KMS-11 (cell line): ENCODE measurements around the gene RFTN1.

ENCODE experiments used
- H2AFZ ChIP-seq: fragments of 200-600 bp; sonication (generic); 2 replicates; pipeline ENCODE4 v1.6.1; 2016; ENCODE audit warnings: antibody characterized with exemption, mixed run types, low read depth
- H3K27ac ChIP-seq: fragments of 200-600 bp; sonication (generic); 2 replicates; pipeline ENCODE4 v1.6.1; 2016; ENCODE audit warnings: mild to moderate bottlenecking, mixed run types
- H3K27me3 ChIP-seq: fragments of 200-600 bp; sonication (generic); 2 replicates; pipeline ENCODE4 v1.6.1; 2017; ENCODE audit warnings: mild to moderate bottlenecking, low read depth, mixed run types, moderate library complexity; ENCODE audit not compliant: insufficient read depth
- H3K36me3 ChIP-seq: fragments of 200-600 bp; sonication (generic); 2 replicates; pipeline ENCODE4 v1.6.1; 2017; ENCODE audit warnings: mild to moderate bottlenecking, mixed run types; ENCODE audit not compliant: insufficient read depth
- H3K4me1 ChIP-seq: fragments of 200-600 bp; sonication (generic); 2 replicates; pipeline ENCODE4 v1.6.1; 2016; ENCODE audit warnings: mild to moderate bottlenecking, low read depth, mixed run types; ENCODE audit not compliant: poor library complexity, severe bottlenecking
- H3K4me2 ChIP-seq: fragments of 200-600 bp; sonication (generic); 2 replicates; pipeline ENCODE4 v1.7.0; 2016; ENCODE audit warnings: mild to moderate bottlenecking, mixed run types
- H3K4me3 ChIP-seq: fragments of 200-600 bp; sonication (generic); IDR thresholded peaks from 2 replicates; pipeline ENCODE4 v1.6.1; 2017; ENCODE audit warnings: low read depth, low read length, mixed read lengths; ENCODE audit not compliant: insufficient read depth
- H3K79me2 ChIP-seq: fragments of 200-600 bp; sonication (generic); 2 replicates; pipeline ENCODE4 v1.6.1; 2016; ENCODE audit warnings: low read depth, mixed run types; ENCODE audit not compliant: insufficient read depth
- H3K9ac ChIP-seq: fragments of 200-600 bp; sonication (generic); 2 replicates; pipeline ENCODE4 v1.6.1; 2016; ENCODE audit warnings: mild to moderate bottlenecking, mixed run types
- H4K20me1 ChIP-seq: fragments of 200-600 bp; sonication (generic); 2 replicates; pipeline ENCODE4 v1.6.1; 2016; ENCODE audit warnings: mild to moderate bottlenecking, mixed run types; ENCODE audit not compliant: insufficient read depth
- TF ChIP-seq, protein P1 (sequence below): fragments of 200-600 bp; sonication (generic); conservative IDR thresholded peaks from 2 replicates; pipeline ENCODE4 v1.6.1; 2017; ENCODE audit warnings: low read depth, mild to moderate bottlenecking, antibody characterized with exemption, low read length, moderate library complexity, mixed read lengths

Gene RFTN1

DNA sequence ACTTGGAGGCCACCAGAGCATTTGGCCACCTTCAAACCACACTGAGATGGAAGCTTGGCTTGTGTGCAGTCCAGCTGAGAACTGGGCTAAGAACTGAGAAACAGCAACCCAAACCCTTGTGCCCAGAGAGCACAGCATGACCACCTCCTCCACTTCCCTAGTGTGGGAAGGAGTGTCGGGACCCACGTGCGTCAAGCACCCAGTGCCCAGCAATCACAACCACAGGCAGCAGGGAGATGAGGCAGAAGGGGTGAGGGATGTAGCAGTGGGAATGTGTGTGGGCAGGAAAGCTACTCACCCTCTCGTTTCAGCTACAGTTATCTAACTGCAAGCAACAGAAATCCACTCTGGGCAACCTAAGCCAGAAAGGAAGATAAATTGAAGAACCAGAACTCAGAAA lies 25.0 kb upstream of the RFTN1 start:
- Histone ChIP-seq H3K4me1 (no peaks in the 10 kb centered on the region), H3K27me3 (no peaks in the 10 kb centered on the region), H2AFZ (no peak overlapping the region), H3K9ac (no peak overlapping the region), H3K4me2 (no peak overlapping the region), H3K4me3 (no peak overlapping the region), H3K79me2 (no peaks in the 10 kb centered on the region), H3K36me3 (no peaks in the 10 kb centered on the region), H4K20me1 (no peaks in the 10 kb centered on the region), H3K27ac (no peak overlapping the region)
- TF ChIP-seq, protein P1, sequence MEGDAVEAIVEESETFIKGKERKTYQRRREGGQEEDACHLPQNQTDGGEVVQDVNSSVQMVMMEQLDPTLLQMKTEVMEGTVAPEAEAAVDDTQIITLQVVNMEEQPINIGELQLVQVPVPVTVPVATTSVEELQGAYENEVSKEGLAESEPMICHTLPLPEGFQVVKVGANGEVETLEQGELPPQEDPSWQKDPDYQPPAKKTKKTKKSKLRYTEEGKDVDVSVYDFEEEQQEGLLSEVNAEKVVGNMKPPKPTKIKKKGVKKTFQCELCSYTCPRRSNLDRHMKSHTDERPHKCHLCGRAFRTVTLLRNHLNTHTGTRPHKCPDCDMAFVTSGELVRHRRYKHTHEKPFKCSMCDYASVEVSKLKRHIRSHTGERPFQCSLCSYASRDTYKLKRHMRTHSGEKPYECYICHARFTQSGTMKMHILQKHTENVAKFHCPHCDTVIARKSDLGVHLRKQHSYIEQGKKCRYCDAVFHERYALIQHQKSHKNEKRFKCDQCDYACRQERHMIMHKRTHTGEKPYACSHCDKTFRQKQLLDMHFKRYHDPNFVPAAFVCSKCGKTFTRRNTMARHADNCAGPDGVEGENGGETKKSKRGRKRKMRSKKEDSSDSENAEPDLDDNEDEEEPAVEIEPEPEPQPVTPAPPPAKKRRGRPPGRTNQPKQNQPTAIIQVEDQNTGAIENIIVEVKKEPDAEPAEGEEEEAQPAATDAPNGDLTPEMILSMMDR: no peak

DNA sequence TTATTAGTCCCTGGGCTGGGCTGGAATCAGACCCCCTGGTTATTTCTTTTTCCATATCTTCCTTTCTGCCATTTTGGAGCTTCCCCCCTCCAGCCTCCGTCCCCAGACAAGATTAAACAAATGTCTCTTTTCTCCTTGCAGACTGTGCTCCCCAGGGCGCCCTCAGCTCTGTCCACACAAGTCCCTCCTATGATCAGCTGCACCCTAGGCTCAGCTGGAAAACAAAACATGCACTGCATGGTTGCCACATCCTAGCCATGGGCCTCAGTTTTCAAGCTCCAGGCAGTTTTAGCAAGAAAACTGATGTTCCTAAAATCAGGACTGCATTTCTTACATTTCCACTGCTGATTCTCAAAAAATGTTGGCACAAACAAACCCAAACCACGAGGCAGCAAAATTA lies 23.5 kb upstream of the RFTN1 start:
- Histone ChIP-seq H3K9ac (no peak overlapping the region), H3K4me2 (no peak overlapping the region), H3K4me3 (no peak overlapping the region), H2AFZ (no peak overlapping the region), H3K27me3 (no peaks in the 10 kb centered on the region), H3K79me2 (no peaks in the 10 kb centered on the region), H3K36me3 (no peaks in the 10 kb centered on the region), H3K27ac (no peak overlapping the region), H4K20me1 (no peaks in the 10 kb centered on the region), H3K4me1 (no peaks in the 10 kb centered on the region)
- TF ChIP-seq, protein P1: no peak

DNA sequence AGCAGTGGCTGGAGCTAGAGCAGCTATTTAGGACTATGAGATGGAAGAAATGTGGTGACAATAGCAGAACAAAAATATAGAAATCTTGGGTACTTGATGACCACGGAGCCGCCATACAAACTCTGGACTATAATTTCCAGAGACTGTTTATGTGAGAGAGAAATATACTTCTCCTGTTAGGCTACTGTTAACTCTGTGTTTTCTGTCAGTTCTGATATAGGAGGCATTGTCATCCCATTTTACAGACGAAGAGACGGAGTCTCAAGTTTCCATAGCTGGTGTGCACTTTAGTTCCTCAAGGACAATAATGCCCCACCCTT lies 22.8 kb upstream of the RFTN1 start:
- Histone ChIP-seq H3K27ac (no peak overlapping the region), H3K9ac (no peak overlapping the region), H3K79me2 (no peaks in the 10 kb centered on the region), H2AFZ (no peak overlapping the region), H3K36me3 (no peaks in the 10 kb centered on the region), H3K4me3 (no peak overlapping the region), H3K4me1 (no peaks in the 10 kb centered on the region), H3K4me2 (no peak overlapping the region), H4K20me1 (no peaks in the 10 kb centered on the region), H3K27me3 (no peaks in the 10 kb centered on the region)
- TF ChIP-seq, protein P1: no peak

DNA sequence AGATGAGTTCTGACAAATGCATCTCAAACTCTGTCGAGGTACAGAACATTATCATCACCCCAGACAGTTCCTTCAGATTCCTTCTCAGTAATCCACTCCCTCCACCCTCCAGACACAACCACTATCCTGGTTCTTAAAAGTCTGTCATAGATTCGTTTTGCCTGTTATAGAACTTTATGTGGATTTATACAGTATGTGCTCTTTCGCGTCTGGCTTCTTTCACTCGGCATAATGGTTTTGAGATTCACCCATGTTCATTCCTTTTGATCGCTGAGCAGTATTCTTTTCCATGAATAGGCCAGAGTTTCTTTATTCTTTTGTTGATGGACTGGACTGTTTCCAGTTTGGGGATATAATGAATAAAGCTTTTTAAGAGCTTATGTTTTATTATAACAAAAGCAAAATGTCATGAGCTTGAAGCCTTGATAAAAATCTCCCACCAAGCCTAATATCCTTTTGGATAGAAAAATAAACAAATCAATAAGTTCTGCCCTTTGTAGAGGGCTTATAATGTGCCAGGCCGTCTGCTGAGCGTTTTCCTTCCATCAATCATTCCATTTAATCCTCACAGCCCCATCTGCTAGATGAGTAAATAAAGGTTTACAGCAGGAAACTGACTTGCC lies 21.3 kb upstream of the RFTN1 start:
- H3K36me3 ChIP-seq: no peaks in the 10 kb centered on the region
- H4K20me1 ChIP-seq: no peaks in the 10 kb centered on the region
- H3K4me3 ChIP-seq: no peak overlapping the region
- TF ChIP-seq, protein P1: no peak
- H3K27me3 ChIP-seq: no peaks in the 10 kb centered on the region
- H3K4me2 ChIP-seq: no peak overlapping the region
- H3K27ac ChIP-seq: no peak overlapping the region
- H3K4me1 ChIP-seq: no peaks in the 10 kb centered on the region
- no peak overlapping the region for H2AFZ ChIP-seq
- no peak overlapping the region for H3K9ac ChIP-seq
- H3K79me2 ChIP-seq: no peaks in the 10 kb centered on the region
